Erythroblast (primary cell): ENCODE results near the gene KCNMA1.

Source experiments
- GATA1 ChIP-seq: IDR thresholded peaks from 2 replicates; pipeline ENCODE4 v1.6.1; 2011; ENCODE audit warnings: low read depth, mild to moderate bottlenecking, control low read depth, low read length, moderate library complexity
- POLR2A ChIP-seq: IDR thresholded peaks from 2 replicates; pipeline ENCODE4 v1.6.1; 2011; ENCODE audit warnings: mild to moderate bottlenecking, low read length

- TF ChIP-seq POLR2A (no peak), GATA1 (no peak)
Observed at GRCh38 chr10:77563638-77564270, 73.9 kb downstream of the KCNMA1 start.
